ENCODE results near the gene POLR2C.
A peak's percentile ranks its signal among the peaks of the same experiment; 100 is the strongest.

The POLR2C gene

DNA sequence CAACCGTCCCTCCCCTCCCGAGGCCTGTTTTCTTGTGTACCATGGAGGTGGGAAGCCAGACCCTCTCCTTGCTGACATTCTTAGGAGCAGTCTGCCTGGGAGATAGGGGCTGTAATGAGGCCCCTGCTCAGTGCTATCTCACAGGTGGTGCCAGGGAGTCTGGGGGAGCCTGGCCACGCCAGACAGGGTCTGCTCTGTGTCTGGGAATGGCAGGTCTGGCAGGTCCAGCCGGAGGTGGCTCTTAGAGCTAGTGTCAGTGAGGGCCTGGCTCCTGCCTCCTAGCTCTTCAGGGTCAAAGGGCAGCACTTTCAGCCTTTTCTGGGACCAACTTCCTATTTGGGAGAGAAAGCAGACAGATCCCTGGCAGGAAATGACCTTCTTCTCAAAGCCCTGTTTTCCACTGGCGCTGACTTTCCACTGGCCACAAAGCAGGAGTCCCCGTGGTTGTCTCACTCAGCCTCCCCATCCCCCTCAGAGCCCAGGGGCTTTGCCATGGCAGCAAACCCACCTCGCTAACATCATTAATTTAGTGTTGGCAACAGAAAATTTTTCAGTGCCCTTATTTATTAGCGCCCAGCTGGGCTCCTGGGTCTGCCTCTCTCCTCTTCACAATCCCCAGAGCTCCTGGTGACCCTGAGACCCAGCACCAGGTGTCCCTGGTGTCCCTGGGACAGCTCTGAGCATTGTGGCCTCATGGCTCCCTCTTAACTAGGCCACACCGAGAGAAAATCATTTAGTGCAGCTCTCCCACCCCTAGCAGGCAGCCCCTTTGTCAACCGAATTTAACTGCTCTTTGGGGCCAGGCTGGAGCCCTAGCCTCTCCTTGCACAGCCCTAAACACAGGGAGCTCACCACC, 47.8 kb downstream of the POLR2C start:
- TF ChIP-seq, protein P1, sequence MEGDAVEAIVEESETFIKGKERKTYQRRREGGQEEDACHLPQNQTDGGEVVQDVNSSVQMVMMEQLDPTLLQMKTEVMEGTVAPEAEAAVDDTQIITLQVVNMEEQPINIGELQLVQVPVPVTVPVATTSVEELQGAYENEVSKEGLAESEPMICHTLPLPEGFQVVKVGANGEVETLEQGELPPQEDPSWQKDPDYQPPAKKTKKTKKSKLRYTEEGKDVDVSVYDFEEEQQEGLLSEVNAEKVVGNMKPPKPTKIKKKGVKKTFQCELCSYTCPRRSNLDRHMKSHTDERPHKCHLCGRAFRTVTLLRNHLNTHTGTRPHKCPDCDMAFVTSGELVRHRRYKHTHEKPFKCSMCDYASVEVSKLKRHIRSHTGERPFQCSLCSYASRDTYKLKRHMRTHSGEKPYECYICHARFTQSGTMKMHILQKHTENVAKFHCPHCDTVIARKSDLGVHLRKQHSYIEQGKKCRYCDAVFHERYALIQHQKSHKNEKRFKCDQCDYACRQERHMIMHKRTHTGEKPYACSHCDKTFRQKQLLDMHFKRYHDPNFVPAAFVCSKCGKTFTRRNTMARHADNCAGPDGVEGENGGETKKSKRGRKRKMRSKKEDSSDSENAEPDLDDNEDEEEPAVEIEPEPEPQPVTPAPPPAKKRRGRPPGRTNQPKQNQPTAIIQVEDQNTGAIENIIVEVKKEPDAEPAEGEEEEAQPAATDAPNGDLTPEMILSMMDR (IDR thresholded peaks at IDR 0.05; ENCODE audit: unreplicated experiment in 3 of 3), result no peak
- Mint-ChIP-seq H3K4me3 (no peak overlapping the region), H3K9me3 (no peaks in the 10 kb centered on the region), H3K4me1 (peaks cover 20% of the 10 kb centered on the region), H3K27ac (peak overlapping the region; percentile 31 to 81 (median 59)), H3K36me3 (ENCODE audit: low read depth) (peaks cover 17% of the 10 kb centered on the region), H3K27me3 (ENCODE audit: low read depth) (peaks cover 10% of the 10 kb centered on the region)

DNA sequence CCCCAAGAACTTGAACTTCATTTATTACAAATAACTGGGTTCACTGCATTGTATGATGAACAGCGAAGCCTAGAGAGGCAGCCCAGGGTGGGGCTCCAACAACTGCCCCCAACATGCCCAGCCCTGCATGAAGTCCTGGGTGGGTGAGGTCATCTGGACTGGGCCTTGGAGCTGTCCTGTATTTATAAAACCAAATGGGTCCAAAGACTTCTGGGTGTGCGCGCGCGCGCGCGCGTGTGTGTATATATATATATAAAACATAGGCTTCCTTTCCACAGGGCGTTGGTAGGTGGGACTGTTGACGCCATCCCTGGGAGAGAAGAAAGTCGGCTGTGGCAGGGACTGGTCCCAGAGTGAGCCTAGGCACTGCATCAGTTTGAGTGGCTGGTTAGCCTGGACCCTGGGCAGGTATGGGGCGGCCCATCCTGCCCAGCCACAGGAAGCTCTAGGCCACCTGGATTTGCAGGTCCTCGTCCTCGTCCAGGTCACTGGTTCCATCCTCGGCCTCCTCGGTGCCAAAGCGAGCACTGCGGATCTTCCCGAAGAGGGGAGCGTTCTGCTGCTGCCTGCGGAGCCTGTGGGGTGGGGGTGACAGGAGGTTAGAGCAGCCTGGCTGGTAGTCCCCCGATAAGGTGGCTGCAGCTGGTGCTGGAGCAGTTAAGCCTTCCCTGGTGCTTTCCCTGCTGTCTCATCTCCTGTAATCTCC, 50.0 kb downstream of the POLR2C start:
- Mint-ChIP-seq H3K36me3 (ENCODE audit: low read depth) (peaks cover 33% of the 10 kb centered on the region), H3K27me3 (ENCODE audit: low read depth) (peaks cover 10% of the 10 kb centered on the region), H3K9me3 (no peaks in the 10 kb centered on the region), H3K4me1 (peaks cover 15% of the 10 kb centered on the region), H3K27ac (peak overlapping the region; percentile 92 to 95 (median 94)), H3K4me3 (no peak overlapping the region)
- TF ChIP-seq, protein P1 (IDR thresholded peaks at IDR 0.05; ENCODE audit: unreplicated experiment in 3 of 3), result no peak

DNA sequence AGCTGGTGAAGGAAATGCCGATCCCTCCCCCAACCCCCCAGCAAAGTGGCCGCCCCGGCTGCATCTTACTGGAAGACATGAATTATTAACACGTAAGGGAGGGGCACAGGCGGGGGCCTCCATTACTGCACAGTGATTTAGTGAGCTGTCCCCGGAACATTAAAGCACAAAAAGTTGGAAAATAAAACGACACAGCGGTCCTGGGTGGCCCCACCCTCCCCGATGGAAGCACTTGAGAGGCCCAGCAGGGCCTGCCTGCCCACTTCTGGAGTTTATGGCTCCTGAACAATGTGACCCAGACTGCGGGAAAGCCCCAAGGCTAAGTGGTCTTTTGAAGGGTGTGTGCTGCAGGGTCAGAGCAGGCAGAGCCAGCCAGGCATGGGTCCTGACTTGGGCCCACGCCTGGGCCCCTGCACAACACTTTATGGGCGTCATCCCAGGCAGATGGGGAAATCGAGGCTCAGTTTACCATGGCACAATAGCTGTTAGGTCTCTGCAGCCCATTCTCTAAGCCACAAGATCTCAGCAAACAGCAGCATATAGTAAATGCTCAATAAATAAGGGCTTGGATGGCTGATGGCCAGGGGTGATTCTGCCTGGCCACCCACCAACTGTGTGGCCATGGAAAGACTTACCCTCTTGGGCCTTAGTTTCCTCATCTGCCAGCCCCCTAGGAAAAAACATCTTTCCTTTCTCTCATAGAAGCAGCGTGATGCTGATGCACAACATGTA, 51.1 kb downstream of the POLR2C start:
- Mint-ChIP-seq H3K36me3 (ENCODE audit: low read depth) (peaks cover 37% of the 10 kb centered on the region), H3K27ac (peak overlapping the region; percentile 92 to 95 (median 94)), H3K27me3 (ENCODE audit: low read depth) (peaks cover 9% of the 10 kb centered on the region), H3K9me3 (no peaks in the 10 kb centered on the region), H3K4me3 (no peak overlapping the region), H3K4me1 (peaks cover 15% of the 10 kb centered on the region)
- TF ChIP-seq, protein P1 (IDR thresholded peaks at IDR 0.05; ENCODE audit: unreplicated experiment in 3 of 3), result no peak

DNA sequence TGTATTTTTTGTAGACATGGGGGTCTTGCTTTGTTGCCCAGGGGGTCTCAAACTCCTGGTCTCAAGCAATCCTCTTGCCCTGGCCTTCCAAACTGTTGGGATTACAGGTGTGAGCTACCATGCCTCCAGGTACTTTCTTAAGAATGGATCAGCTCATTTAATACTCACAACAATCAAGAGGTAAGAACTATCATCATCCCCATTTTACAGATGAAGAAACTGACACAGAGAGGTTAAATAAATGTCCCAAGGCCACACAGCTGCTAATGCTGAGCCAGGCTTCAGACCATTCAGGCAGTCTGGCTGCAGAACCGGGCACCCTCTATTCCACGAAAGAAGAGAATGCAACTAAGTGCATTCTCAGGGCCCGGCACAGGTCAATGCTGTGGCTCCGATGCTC, 51.9 kb downstream of the POLR2C start:
- Mint-ChIP-seq H3K27ac (peak overlapping the region; percentile 92 to 95 (median 94)), H3K4me3 (no peak overlapping the region), H3K4me1 (peaks cover 15% of the 10 kb centered on the region), H3K27me3 (ENCODE audit: low read depth) (peaks cover 5% of the 10 kb centered on the region), H3K36me3 (ENCODE audit: low read depth) (peaks cover 46% of the 10 kb centered on the region), H3K9me3 (no peaks in the 10 kb centered on the region)
- TF ChIP-seq, protein P1 (IDR thresholded peaks at IDR 0.05; ENCODE audit: unreplicated experiment in 3 of 3), result no peak

DNA sequence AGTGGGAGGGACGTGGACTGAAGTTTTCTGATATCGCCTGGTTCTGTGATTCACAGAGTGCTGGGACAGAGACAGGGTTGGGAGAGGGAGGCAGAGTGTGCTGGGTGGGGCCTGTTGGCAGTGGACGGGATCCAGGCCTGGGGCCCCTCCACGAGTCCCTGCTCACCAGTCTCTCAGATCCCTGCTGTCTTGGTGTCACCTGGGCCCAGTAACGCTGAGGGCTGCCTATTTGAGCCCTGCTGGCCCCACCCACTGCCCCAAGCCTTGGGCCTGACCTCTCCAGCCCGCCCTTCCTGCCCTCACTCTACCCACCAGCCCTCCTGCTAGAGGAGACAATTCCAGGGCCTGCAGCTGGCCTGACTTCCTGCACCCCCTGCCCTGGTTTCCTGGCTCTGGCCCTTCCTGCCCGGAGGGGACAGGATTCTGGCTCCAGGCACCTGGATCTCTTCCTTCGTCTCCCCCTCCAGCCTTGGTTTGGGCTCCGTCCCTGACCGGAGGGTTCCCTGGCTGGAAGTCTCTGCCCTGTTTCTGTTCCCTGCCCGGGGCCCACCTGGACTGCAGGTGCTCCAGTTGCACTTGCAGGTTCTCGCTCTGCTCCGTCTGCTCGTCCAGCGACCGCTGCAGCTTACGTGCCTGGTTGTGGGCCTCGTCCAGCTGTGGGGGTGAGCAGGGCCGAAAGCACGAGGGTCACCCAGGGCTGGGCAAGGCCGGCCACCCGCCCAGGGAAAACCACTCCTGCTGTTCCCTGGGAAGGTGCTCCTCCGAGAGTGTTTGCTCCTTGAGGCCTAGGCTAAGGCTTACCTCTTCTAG, 52.5 kb downstream of the POLR2C start:
- Mint-ChIP-seq H3K36me3 (ENCODE audit: low read depth) (peaks cover 49% of the 10 kb centered on the region), H3K4me1 (peaks cover 15% of the 10 kb centered on the region), H3K27me3 (ENCODE audit: low read depth) (peaks cover 3% of the 10 kb centered on the region), H3K9me3 (no peaks in the 10 kb centered on the region), H3K27ac (peak overlapping the region; percentile 1 to 94 (median 23)), H3K4me3 (no peak overlapping the region)
- TF ChIP-seq, protein P1 (IDR thresholded peaks at IDR 0.05; ENCODE audit: unreplicated experiment in 3 of 3), result no peak
